HG02852 (cell line): Measurements from ENCODE around the gene ALOX5.
"Not testable (repeated sequence)": the region's sequence is repeated elsewhere in the genome, so short reads cannot be mapped to it uniquely, and the experiment has no call there.

Source experiments
- ATAC-seq: cut with Tn5 transposase; IDR thresholded peaks from one replicate; pipeline ENCODE4 v1.9.1; 2021; ENCODE audit warnings: mild to moderate bottlenecking, moderate library complexity; ENCODE audit not compliant: unreplicated experiment

Gene ALOX5

GRCh38 chr10:45404087-45404769, 30.2 kb downstream of the ALOX5 start:
- ATAC-seq = no peak

GRCh38 chr10:45404770-45405120, 30.7 kb downstream of the ALOX5 start:
- ATAC-seq = no peak

- ATAC-seq = no peak
Measured at GRCh38 chr10:45407542-45407941, 33.5 kb downstream of the ALOX5 start.

DNA sequence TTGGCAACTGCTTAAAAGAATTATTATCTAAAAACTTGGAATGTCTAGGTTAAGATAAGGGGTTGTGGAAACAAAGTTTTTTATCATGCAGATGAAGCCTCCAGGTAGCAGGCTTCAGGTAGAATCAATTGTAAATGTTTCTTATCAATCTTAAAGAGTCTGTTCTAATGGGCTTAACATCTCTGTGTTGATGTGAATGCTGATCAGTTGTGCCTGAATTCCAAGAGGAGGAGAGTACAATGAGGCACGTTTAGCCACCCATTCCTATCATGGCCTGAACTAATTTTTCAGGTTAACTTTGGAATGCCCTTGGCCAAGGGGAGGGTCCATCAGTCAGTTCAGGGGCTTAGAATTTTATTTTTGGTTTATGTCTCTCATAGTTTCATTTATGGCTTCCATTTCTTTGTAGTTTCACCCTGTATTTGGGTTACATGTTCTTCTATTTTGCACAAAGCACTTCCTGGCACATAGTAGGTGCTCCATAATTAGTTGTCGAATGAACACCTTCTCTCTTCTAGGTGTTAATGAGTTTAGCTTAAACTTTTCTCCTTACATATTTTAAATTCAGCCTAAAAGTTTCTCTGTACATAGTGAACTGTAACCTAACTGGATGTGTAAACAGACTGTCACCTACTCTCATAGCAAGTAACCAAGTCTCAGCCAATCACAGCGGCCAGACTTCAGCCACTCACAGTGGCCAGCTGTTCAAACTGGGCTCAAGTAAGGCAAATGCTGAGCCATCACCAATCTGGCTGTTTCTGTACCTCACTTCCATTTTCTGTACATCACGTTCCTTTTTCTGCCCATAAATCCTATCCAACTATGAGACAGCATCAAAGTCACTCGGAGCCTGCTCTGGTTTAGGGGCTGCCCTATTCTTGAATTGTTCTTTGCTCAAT, 34.7 kb downstream of the ALOX5 start:
- ATAC-seq = no peak

- not testable (repeated sequence) for ATAC-seq
Measured at GRCh38 chr10:45409347-45409746, 35.3 kb downstream of the ALOX5 start.

DNA sequence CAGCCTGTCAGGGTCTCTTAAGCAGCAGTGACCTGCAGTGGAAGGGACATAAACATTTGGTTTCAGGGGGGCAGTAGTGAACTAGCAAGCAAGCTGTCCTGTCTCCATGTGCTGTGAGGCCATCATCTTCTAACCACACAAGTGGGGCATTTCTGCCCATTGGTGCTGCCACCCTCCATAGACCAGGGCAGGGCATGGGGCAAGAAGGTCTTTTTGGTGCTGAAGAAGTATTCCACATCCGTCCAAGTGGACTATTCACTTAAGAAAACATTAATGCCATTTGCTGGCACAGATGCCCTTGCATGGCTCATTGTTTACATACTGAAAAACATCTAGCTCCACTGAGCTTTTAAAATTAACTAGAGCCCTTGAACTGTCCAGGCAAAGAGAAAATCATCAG, 35.8 kb downstream of the ALOX5 start:
- ATAC-seq = no peak

GRCh38 chr10:45410489-45410806, 36.4 kb downstream of the ALOX5 start:
- no peak for ATAC-seq

DNA sequence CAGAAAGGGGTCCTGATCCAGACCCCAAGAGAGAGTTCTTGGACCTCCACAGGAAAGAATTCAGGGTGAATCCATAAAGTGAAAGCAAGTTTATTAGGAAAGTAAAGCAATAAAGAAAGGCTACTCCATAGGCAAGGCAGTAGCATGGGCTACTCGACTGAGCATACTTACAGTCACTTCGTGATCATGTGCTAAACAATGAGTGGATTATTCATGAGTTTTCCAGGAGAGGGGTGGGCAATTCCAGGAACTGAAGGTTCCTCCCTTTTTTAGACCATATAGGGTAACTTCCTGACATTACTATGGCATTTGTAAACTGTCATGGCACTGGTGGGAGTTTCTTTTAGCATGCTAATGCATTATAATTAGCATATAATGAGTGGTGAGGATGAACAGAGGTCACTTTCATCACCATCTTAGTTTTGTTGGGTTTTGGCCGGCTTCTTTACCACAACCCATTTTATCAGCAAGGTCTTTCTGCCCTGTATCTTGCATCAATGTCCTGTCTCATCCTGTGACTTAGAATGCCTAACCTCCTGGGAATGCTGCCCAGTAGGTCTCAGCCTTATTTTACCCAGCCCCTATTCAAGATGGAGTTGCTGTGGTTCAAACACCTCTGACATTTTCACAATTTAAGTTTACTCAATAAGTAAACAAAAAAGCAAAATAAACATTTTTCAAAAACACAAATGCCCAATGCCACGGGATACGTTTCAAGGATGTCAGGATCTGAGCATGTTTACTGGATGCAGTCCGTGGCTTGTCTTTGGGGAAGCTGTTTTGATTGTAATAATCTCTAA, 37.0 kb downstream of the ALOX5 start:
- no peak for ATAC-seq

GRCh38 chr10:45411607-45411940, 37.6 kb downstream of the ALOX5 start:
- ATAC-seq = no peak

DNA sequence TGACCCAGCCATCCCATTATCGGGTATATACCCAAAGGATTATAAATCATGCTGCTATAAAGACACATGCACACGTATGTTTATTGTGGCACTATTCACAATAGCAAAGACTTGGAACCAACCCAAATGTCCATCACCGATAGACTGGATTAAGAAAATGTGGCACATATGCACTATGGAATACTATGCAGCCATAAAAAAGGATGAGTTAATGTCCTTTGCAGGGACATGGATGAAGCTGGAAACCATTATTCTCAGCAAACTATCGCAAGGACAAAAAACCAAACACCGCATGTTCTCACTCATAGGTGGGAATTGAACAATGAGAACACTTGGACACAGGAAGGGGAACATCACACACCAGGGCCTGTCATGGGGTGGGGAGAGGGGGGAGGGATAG, 41.0 kb downstream of the ALOX5 start:
- ATAC-seq = not testable (repeated sequence)

DNA sequence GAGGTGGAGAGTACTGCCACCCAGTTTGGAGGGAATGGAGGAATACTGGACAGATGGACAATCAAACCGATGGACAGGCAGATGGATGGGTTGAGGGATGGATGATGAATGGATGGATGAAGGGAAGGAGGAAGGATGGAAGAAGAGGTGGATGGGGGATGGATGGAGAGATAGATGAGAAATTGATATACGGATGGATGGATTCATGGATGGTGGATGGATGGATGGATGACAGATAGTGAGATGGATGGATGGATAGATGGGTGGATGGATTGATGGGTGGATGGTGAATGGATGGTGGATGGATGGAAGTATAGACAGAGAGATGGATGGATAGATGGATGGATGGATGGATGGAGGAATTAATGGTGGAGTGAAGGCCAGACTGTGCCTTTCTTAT, 42.6 kb downstream of the ALOX5 start:
- ATAC-seq = no peak

- no peak for ATAC-seq
Measured at GRCh38 chr10:45417746-45418145, 43.7 kb downstream of the ALOX5 start.

DNA sequence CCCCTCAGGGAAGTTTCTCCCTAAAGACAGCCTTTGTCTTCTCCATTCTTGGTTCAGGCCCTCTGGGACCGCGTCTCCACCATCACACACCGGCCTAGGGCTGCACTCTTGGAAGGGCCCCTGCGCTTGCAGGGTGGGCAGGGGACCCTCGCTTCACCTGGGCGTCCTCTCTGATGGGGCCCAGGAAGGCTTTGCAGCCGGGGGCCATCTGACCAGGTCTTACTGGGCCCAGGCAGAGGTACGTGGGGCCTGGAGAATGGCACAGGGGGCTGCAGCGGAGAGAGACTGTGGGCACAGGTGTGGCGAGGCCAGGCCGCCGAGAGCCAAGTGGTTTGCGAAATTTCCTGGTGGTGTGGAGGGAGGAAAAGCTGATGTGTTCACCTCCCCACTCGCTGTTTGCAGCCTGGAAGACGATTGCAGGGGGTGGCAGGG, 44.4 kb downstream of the ALOX5 start:
- ATAC-seq = no peak

- peak; percentile 57 for ATAC-seq
Measured at GRCh38 chr10:45418849-45419675, 45.0 kb downstream of the ALOX5 start.

DNA sequence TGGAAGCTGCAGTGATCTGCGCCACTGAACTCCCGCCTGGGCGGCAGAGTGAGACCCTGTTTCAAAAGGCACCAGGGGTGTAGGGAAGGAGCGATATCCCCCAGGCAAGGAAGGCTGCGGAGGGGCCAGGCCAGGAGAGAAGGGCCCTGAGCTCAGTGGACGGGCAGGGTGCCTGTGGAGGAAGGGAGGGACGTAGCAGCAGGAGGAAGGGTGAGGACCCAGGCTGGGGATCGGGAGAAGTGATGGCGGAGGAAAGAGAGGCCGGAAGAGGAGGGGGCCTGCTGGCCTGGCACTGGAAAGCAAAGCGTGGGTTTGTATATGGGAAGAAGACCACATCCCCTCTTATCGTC, 45.6 kb downstream of the ALOX5 start:
- ATAC-seq = no peak

GRCh38 chr10:45420453-45421192, 46.6 kb downstream of the ALOX5 start:
- peak; percentile 48 for ATAC-seq

GRCh38 chr10:45421221-45422097, 47.4 kb downstream of the ALOX5 start:
- no peak for ATAC-seq

DNA sequence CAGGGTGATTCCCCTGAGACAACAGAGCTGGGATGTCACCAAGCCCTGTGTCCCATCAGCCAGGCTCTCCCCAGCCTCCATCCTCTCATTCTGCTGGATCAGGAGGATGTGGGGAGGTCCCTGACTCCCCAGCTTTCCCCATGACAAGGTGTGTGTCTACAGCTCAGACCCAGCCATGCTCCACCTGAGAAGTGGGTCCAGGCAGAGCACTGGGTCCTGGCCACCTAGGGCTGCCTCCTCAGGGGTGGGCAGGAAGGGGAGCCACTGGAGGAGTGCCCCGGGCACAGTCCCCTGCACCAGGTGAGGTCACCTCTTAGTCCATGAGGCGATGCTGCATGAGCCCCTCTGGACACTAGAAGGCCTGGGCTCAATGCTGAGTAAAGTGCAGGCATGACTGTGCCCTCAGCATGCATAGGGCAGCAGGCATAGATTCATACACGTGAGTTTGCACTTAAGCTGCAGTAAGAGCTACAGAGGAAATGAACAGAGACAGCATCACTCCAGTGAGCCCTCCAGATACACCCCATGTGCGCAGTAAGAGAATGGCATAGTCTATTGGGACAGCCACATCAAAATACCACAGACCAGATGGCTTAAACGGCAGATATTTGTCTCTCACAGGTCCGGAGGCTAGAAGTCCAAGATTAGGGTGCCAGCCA, 48.3 kb downstream of the ALOX5 start:
- no peak for ATAC-seq
